Esophagus squamous epithelium (tissue), 4 donors: ENCODE measurements around the gene PEX11G.

ENCODE experiments used
- CTCF ChIP-seq, 6 experiments: fragments of 450-650 bp in 4 of 6; fragments of 200-600 bp in 2 of 6; sonication (generic) in 2 of 6; IDR thresholded peaks; one replicate each; pipeline ENCODE4 v1.5.1; 2016 to 2019; ENCODE audit warnings: antibody characterized with exemption in 6 of 6, mild to moderate bottlenecking in 4 of 6, moderate library complexity in 4 of 6
- POLR2A ChIP-seq, 4 donors: fragments of 450-650 bp; IDR thresholded peaks; one replicate each; pipeline ENCODE4 v1.6.1; 2017; ENCODE audit warnings: antibody characterized with exemption in 4 of 4, mild to moderate bottlenecking in 4 of 4, moderate library complexity in 3 of 4

GRCh38 chr19:7516878-7517277 is 28.0 kb upstream of the PEX11G start:
- TF ChIP-seq CTCF (IDR thresholded peaks at IDR 0.05) (no peak), POLR2A (IDR thresholded peaks at IDR 0.05) (no peak)
